Fibroblast of lung (primary cell): Measurements from ENCODE around the gene OR7A5.

Experiments
- EZH2 ChIP-seq: IDR thresholded peaks from 2 replicates; pipeline ENCODE4 v1.5.1; 2012; ENCODE audit warnings: low read length, control low read depth, mild to moderate bottlenecking; ENCODE audit errors: missing control alignments
- TF ChIP-seq, protein P1 (sequence below), 2 donors: IDR thresholded peaks in 1 of 2; conservative IDR thresholded peaks in 1 of 2; 1 replicate in 1 of 2; 2 replicates in 1 of 2; pipeline ENCODE4 v1.5.1; 2011 to 2012; ENCODE audit warnings: low read length in 2 of 2, control low read depth in 1 of 2, inconsistent platforms in 1 of 2, low read depth in 1 of 2, mild to moderate bottlenecking in 1 of 2

GRCh38 chr19:14826006-14826405 is 9.0 kb downstream of the OR7A5 start:
- TF ChIP-seq, protein P1, sequence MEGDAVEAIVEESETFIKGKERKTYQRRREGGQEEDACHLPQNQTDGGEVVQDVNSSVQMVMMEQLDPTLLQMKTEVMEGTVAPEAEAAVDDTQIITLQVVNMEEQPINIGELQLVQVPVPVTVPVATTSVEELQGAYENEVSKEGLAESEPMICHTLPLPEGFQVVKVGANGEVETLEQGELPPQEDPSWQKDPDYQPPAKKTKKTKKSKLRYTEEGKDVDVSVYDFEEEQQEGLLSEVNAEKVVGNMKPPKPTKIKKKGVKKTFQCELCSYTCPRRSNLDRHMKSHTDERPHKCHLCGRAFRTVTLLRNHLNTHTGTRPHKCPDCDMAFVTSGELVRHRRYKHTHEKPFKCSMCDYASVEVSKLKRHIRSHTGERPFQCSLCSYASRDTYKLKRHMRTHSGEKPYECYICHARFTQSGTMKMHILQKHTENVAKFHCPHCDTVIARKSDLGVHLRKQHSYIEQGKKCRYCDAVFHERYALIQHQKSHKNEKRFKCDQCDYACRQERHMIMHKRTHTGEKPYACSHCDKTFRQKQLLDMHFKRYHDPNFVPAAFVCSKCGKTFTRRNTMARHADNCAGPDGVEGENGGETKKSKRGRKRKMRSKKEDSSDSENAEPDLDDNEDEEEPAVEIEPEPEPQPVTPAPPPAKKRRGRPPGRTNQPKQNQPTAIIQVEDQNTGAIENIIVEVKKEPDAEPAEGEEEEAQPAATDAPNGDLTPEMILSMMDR (conservative IDR thresholded peaks at IDR 0.05 in 1 of 2, IDR thresholded peaks at IDR 0.05 in 1 of 2; ENCODE audit: low read depth in 1 of 2, low read length in 2 of 2) = no peak
- no peak for TF ChIP-seq EZH2
